Fibroblast of lung (primary cell): Measurements from ENCODE around the gene LMO7.

Source experiments
- CTCF ChIP-seq, 2 donors: IDR thresholded peaks in 1 of 2; conservative IDR thresholded peaks in 1 of 2; 1 replicate in 1 of 2; 2 replicates in 1 of 2; pipeline ENCODE4 v1.5.1; 2011 to 2012; ENCODE audit warnings: low read length in 2 of 2, control low read depth in 1 of 2, inconsistent platforms in 1 of 2, low read depth in 1 of 2, mild to moderate bottlenecking in 1 of 2
- EZH2 ChIP-seq: IDR thresholded peaks from 2 replicates; pipeline ENCODE4 v1.5.1; 2012; ENCODE audit warnings: low read length, control low read depth, mild to moderate bottlenecking; ENCODE audit errors: missing control alignments

GRCh38 chr13:75633285-75633684 is 2.8 kb upstream of the LMO7 start:
- TF ChIP-seq CTCF (conservative IDR thresholded peaks at IDR 0.05 in 1 of 2, IDR thresholded peaks at IDR 0.05 in 1 of 2; ENCODE audit: low read depth in 1 of 2, low read length in 2 of 2) = no peak
- no peak for TF ChIP-seq EZH2
